ENCODE measurements around the gene IFT88. TPM values are rescaled to one million over a fixed set of nuclear protein-coding genes. Genes with fewer than 3 reads are reported as not detected.

IFT88 gene
- total RNA-seq, 1 donor from 2014 or later: 8.1 TPM

- no peak for DNase-seq
- intact Hi-C loops (cut with micrococcal nuclease): no loop called here
- Histone ChIP-seq H3K4me1 (no peaks in the 10 kb centered on the region), H3K36me3 (peaks cover 33% of the 10 kb centered on the region), H3K4me3 (no peak overlapping the region), H3K9me3 (replicated peaks) (no peaks in the 10 kb centered on the region), H3K27me3 (ENCODE audit: low read depth) (no peaks in the 10 kb centered on the region), H3K27ac (replicated peaks) (no peak overlapping the region)
- TF ChIP-seq CTCF (IDR thresholded peaks at IDR 0.05; ENCODE audit: borderline replicate concordance): no peak
Measured at GRCh38 chr13:20608438-20609020, 41.6 kb downstream of the IFT88 start.

- Histone ChIP-seq H3K9me3 (replicated peaks) (no peaks in the 10 kb centered on the region), H3K36me3 (peaks cover 27% of the 10 kb centered on the region), H3K4me3 (no peak overlapping the region), H3K4me1 (no peaks in the 10 kb centered on the region), H3K27ac (replicated peaks) (no peak overlapping the region), H3K27me3 (ENCODE audit: low read depth) (no peaks in the 10 kb centered on the region)
- intact Hi-C loops (cut with micrococcal nuclease): no loop called here
- TF ChIP-seq CTCF (IDR thresholded peaks at IDR 0.05; ENCODE audit: borderline replicate concordance): no peak
- no peak for DNase-seq
Measured at GRCh38 chr13:20609145-20609544, 42.2 kb downstream of the IFT88 start.

GRCh38 chr13:20610006-20610405 is 43.0 kb downstream of the IFT88 start:
- intact Hi-C loops (cut with micrococcal nuclease): no loop called here
- H3K36me3 ChIP-seq: peaks cover 26% of the 10 kb centered on the region
- no peaks in the 10 kb centered on the region for H3K9me3 ChIP-seq (replicated peaks)
- no peaks in the 10 kb centered on the region for H3K27me3 ChIP-seq (ENCODE audit: low read depth)
- H3K4me3 ChIP-seq: no peak overlapping the region
- no peaks in the 10 kb centered on the region for H3K4me1 ChIP-seq
- H3K27ac ChIP-seq (replicated peaks): no peak overlapping the region
- no peak for TF ChIP-seq CTCF (IDR thresholded peaks at IDR 0.05; ENCODE audit: borderline replicate concordance)
- DNase-seq: no peak

- H3K4me1 ChIP-seq: no peaks in the 10 kb centered on the region
- peaks cover 17% of the 10 kb centered on the region for H3K36me3 ChIP-seq
- DNase-seq: no peak
- H3K27ac ChIP-seq (replicated peaks): no peak overlapping the region
- H3K9me3 ChIP-seq (replicated peaks): no peaks in the 10 kb centered on the region
- H3K27me3 ChIP-seq (ENCODE audit: low read depth): no peaks in the 10 kb centered on the region
- TF ChIP-seq CTCF (IDR thresholded peaks at IDR 0.05; ENCODE audit: borderline replicate concordance): no peak
- intact Hi-C loops (cut with micrococcal nuclease): no loop called here
- H3K4me3 ChIP-seq: no peak overlapping the region
Measured at GRCh38 chr13:20616059-20616797, 49.3 kb downstream of the IFT88 start.

GRCh38 chr13:20623000-20623399 is 56.0 kb downstream of the IFT88 start:
- no peaks in the 10 kb centered on the region for H3K4me1 ChIP-seq
- no peak for TF ChIP-seq CTCF (IDR thresholded peaks at IDR 0.05; ENCODE audit: borderline replicate concordance)
- peaks cover 41% of the 10 kb centered on the region for H3K36me3 ChIP-seq
- H3K27me3 ChIP-seq (ENCODE audit: low read depth): no peaks in the 10 kb centered on the region
- intact Hi-C loops (cut with micrococcal nuclease): no loop called here
- no peak overlapping the region for H3K27ac ChIP-seq (replicated peaks)
- H3K9me3 ChIP-seq (replicated peaks): peaks cover 15% of the 10 kb centered on the region
- DNase-seq: no peak
- no peak overlapping the region for H3K4me3 ChIP-seq

Data from left ventricle myocardium inferior (tissue), 1 donor.